HT1080 (cell line): Measurements from ENCODE around the gene S100A16. TPM values are rescaled to one million over a fixed set of nuclear protein-coding genes. Genes with fewer than 3 reads are reported as not detected.
"Not testable (repeated sequence)": the region's sequence is repeated elsewhere in the genome, so short reads cannot be mapped to it uniquely, and the experiment has no call there.

Experiments used
- DNase-seq: peaks from one replicate; pipeline ENCODE4 v3.0.0-alpha.2; 2015; ENCODE audit warnings: low read depth
- total RNA-seq: library from RNA; depleted of rRNA; stranded (reverse); fragments of >200 nt; shearing (Covaris generic); gene quantifications from 2 replicates; pipeline ENCODE4 v1.2.3, GENCODE V29; 2014

Gene S100A16
- total RNA-seq, 1 experiment from 2014 or later, result 1,038 TPM

DNA sequence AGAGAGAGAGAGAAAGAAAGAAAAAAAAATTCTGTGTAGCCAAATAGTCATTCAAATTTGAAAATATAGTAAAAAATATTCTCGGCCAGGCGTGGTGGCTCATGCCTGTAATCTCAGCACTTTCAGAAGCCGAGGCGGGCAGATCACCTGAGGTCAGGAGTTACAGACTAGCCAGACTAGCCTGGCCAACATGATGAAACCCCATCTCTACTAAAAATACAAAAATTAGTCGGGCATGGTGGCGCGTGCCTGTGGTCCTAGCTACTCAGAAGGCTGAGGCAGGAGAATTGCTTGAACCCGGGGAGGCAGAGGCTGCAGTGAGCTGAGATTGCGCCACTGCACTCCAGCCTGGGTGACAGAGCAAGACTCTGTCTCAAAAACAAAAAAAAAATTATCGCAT is 24.9 kb downstream of the S100A16 start:
- DNase-seq, result not testable (repeated sequence)

DNA sequence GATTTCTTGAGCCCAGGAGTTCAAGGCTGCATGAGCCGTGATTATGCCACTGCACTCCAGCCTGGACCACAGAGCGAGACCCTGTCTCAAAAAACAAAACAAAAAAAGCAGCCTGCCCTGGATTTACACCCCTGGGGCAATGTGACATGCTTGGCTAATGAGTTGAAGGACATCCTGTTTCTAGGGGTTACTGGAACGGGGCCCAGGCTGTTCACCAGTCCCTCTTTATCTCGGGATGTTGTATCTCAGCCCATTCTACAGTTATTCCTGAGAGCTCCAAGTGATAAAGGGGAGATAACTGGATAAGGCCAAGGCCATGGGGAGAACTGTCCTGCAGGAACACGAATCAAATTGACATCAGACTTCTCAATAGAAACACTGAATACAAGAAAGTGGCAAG is 25.6 kb downstream of the S100A16 start:
- no peak for DNase-seq

DNA sequence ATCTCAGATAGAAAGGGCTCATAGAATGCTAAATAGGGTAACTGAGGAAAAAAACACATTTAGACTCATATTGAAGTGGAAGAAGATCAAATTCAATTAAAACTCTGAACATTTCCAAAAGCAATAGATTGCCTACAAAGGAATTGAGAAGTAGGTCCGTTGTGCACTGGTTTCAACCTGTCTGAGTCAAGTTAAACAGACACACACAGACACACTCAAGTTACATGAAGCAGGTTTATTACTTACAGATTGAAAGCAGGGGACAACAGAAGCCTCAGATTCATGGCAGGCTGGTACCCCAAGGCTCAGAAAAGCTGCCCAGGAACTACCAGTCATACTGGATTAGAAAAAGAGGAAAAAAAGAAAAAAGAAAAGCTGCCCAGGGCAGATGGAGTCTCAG is 26.6 kb downstream of the S100A16 start:
- no peak for DNase-seq

DNA sequence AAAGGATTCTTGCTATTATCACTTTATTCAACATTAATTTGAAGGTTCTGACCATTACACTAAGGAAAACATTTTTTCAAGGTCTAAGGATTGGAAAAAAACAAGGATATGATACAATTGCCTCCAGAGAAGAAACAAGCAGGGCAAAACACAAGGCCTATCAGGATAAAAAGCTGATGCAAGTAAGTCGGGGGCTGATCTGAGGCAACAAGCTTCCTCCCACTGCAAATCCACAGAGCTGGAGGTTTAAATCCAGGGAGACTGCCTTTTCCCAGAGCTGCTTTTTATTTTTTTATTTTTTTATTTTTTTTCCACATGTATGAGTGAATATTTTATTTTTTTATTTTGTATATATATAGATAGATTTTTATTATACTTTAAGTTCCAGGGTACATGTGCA is 27.9 kb downstream of the S100A16 start:
- DNase-seq, result no peak

DNA sequence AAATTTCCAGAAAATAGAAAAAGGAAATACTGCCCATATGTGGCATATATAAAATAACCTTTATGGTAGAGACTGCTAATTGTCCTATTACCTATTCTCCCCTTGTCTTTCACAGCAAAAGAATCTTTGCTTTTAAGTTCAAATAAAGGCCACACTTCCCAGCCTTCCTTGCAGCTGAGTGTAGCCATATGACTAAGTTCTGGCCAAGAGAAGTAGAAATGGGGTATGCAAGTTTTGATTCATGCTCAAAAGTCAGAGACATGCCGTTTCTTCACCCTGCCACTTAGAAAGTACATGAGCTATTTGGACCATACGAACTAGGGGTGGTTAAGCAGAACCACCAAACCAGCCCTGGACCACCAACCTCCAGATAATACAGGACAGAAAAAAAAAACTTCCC is 29.0 kb downstream of the S100A16 start:
- no peak for DNase-seq

DNA sequence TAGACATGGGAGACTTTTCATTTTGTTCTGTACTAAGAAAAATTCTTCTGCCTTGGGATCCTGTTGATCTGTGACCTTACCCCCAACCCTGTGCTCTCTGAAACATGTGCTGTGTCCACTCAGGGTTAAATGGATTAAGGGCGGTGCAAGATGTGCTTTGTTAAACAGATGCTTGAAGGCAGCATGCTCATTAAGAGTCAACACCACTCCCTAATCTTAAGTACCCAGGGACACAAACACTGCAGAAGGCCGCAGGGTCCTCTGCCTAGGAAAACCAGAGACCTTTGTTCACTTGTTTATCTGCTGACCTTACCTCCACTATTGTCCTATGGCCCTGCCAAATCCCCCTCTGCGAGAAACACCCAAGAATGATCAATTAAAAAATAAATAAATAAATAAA is 29.4 kb downstream of the S100A16 start:
- DNase-seq, result not testable (repeated sequence)

DNA sequence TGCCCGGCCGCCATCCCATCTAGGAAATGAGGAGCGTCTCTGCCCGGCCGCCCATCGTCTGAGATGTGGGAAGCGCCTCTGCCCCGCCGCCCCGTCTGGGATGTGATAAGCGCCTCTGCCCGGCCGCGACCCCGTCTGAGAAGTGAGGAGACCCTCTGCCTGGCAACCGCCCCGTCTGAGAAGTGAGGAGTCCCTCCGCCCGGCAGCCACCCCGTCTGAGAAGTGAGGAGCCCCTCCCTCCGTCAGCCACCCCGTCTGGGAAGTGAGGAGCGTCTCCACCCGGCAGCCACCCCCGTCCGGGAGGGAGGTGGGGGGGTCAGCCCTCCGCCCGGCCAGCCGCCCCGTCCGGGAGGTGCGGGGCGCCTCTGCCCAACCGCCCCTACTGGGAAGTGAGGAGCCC is 30.1 kb downstream of the S100A16 start:
- not testable (repeated sequence) for DNase-seq

DNA sequence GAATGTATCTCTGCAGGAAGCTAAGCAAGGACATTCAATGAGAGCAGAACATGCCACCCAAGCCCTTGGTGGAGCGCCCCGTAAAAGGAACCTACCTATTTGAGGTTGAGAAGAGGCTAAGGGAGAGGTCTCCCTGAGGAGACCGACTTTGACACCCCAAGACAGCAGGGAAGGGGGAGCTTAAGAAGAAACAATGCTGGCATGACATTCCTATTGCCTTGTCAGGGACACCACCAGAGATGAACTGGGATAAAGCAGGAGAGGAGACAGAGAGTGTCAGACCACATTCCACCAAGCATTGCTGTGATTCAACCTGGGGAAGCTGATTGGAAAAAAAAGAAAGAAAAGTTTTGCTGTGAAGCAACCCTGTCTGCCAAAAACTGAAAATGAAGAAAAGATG is 34.0 kb downstream of the S100A16 start:
- no peak for DNase-seq

DNA sequence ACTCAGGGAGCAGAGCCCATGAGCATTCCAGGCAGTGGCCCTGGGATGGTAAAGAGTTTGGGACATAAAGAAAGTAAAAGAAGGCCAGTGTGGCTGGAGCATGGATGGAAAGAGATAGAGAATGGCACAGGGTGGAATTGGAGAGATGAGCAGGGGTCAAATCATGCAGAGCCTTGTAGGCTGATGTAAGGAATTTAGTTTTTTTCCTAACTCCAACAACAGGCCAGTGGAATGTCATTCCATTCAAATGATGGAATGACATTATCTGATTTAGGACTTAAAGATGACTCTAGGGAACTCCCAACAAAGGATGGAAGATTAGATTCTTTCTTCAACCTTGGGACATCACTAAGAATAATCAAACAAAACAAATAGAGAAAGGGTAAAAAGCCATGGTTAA is 34.4 kb downstream of the S100A16 start:
- DNase-seq, result no peak

DNA sequence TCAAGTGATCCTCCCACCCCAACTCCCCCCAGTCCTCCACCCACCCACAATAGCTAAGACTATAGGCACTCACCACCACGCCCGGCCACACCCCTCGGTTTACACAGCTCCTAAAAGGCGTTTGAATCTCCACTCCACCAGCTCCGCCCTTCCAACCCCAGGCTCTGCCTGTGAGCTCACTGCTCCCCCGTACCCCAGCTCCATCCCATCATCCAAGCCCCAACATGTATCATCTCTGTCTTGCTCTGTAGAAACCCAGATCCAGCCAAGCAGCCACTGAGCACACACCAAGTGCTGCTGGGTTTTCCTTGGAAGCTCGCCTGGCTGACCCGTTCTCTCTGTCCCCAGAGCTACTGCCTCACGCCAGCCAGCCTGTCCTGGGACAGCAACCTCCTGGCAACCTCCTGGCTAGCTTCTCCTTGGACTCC is 35.3 kb downstream of the S100A16 start:
- no peak for DNase-seq

DNA sequence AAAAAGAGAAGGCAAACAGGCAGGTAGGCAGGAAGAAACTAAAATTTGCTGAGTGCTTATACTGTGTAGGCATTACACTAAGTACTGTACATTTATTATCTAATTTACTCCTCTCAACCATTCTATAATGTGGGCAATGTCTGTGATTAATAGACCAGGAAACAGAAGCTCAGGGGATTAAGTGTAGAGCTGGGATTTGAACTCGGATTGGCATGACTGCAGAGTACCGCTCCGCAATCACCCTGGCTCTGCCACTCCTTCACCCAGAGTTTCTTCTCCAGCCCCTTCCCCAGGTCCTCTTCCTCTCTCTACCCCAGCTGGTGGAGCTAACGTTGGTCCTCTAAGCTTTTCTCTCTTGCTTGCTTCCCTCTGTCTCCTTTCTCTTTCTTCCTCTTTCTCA is 35.8 kb downstream of the S100A16 start:
- no peak for DNase-seq

DNA sequence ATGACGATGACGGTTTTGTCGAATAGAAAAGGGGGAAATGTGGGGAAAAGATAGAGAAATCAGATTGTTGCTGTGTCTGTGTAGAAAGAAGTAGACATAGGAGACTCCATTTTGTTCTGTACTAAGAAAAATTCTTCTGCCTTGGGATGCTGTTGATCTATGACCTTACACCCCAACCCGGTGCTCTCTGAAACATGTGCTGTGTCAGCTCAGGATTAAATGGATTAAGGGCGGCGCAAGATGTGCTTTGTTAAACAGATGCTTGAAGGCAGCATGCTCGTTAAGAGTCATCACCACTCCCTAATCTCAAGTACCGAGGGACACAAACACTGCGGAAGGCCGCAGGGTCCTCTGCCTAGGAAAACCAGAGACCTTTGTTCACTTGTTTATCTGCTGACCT is 37.4 kb downstream of the S100A16 start:
- not testable (repeated sequence) for DNase-seq

DNA sequence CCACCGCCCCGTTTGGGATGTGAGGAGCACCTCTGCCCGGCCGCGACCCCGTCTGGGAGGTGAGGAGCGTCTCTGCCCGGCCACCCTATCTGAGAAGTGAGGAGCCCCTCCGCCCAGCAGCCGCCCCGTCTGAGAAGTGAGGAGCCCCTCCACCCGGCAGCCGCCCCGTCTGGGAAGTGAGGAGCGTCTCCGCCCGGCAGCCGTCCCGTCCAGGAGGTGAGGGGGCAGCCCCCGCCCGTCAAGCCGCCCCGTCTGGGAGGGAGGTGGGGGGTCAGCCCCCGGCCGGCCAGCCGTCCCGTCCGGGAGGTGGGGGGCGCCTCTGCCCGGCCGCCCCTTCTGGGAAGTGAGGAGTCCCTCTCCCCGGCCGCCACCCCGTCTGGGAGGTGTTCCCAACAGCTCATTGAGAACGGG is 37.9 kb downstream of the S100A16 start:
- DNase-seq, result not testable (repeated sequence)

DNA sequence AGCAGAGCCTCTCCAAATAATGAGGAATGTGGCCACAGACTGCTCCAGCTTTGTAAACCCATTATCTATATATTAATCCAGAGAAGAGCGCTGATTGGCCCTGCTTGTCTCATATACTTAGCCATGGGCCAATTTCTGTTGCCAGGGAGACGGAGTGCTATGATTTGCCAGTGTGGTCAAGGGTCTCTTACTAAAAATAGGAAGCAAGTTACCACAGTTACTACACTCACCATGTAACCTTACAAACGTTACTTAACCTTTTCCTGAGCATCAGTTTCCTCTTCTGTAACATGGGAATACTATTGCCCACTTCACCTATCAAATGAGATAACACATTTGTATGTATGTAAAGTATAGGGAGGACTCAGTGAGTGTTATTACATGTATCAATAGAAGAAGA is 39.6 kb downstream of the S100A16 start:
- no peak for DNase-seq

DNA sequence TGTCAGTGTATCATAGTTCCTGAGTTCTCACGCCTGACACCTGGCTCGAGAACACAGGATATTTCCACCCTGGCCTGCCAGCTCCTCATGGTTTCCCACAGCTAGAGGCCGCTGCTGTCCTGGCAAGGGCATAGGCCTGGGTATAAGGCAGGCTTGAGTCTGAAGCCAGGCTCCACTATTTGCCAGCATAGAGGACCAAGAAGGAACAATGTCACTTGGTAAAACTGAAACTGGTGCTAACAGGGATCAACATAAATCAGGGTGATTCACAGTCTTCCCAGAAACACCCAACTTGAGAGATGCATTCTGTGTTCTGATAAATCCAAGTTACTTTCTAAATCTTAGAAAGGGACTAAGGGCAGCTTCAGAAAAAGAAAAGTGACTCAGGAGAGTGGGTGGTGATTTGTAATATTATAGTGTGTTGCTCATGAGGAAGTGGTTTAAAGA is 40.3 kb downstream of the S100A16 start:
- peak; percentile 87 for DNase-seq

DNA sequence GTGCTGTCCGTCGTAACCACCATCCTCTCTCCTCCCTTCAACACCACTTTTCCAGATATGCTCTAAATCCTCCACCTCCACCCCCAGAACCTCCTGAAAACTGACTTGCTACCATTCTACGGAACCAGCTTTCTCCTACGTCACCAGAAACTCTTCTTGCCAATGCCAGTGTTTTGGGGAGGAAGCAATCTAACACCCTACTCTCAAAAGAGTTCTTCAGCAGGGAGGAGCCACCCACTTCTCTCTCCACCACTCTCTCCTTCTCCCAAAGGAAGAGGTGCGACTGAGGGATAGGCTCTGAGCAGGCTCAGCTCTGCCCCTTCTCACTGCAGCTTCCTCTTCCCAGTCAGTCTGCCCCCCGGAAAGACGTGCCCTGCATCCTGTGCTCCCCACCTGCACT is 41.2 kb downstream of the S100A16 start:
- DNase-seq, result no peak

DNA sequence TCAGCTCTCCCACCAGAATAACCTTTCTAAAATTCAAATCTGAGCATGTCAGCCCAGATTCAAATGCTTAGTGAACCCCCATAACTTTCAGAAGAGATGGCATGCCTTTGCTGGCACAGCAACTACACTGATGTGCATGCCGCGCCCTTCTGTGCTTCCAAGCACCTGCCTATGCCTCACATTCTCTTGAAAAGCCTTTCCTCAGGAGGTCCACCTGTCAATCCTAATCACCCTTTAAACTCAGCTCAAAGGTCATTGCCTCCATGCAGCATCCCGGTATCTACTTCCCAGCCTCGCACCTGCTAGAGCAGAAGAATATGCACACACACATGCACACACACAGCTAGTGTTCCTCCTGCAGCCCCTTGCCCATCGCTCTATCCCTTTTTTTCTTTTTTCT is 42.1 kb downstream of the S100A16 start:
- no peak for DNase-seq

DNA sequence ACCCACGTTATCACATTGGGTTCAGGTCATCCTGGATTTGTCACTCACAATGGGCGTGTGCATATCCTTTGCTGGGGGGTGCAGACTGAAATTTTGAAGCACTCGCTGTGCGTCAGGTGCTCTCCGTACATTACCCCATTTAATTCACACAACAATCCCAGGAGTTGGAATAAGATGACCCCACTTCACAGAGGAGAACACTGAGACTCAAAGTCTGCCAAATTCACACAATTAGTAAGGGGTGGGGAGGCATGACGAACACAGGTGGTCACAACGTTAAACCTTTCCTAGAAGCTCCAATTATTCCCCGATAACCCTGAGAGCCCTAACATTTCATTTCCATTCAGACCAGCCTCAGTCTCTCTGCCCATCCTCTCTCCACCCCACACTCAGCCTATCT is 43.5 kb downstream of the S100A16 start:
- DNase-seq, result no peak

DNA sequence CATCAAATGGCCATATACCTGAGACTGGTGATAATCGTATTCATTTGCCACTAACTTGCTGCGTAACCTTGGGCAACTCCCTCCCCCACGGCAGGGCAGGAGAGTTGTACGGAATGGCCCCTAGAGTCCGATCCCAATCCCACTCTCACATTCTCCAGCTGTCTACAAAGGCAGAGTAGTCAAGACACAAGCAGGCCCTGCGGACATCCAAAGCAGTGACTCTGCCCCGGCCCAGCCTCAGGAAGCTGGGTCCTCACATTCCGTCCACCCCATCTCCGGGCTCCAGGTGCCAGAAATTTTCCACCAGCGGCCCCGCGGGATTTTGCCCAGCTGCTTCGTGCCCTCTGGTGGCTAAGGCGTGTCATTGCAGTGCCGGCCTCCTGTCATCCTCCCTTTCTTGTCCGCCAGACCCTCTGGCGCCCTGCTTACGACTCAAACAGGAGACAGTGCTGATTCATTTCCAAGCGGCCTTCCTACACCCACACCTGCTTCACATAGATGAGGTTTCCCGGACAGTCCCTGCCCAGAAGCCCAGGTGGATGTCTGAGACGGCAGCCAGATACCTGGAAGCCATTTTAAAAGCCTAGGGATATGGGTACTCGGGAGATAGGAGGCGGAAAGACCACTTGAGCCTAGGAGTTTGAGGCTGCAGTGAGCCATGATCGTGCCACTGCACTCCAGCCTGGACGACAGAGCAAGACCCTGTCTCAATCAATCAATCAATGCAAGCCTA is 44.4 kb downstream of the S100A16 start:
- DNase-seq, result peak; percentile 96

DNA sequence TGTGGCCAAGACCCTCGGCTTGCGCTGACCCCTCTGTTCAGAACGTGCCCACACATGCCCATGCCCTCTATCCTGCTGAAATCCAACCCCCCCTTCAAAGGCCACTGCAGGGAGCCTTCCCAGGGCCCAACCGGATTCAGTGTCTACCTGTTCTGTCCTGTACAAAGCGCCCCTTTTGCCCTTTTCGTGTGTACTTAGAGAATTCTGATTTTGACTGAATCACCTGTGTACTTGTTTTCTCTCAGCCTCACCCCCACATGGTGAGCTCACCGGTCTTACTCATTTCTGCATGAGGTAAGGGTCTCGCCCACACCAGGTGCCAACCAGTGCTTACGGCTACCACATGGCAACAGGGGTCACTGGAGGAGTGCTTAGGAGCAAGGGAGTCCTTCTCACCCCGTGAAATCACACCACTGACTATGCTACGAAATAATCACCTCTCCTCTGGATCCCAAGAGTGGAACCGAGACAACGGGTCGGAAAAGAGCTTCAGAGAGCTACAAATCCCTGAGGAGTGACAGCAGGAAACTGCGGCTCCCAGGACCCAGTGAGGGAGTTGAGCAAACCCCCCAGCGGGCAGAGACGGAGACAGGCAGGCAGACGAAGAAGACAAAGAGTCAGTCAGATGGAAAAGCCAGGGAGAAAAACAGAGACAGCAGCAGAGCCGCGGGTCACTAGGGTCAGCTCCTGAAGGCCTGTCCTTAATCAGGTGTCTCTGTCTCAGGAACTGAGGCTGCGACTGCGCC is 45.1 kb downstream of the S100A16 start:
- peak; percentile 75 for DNase-seq

DNA sequence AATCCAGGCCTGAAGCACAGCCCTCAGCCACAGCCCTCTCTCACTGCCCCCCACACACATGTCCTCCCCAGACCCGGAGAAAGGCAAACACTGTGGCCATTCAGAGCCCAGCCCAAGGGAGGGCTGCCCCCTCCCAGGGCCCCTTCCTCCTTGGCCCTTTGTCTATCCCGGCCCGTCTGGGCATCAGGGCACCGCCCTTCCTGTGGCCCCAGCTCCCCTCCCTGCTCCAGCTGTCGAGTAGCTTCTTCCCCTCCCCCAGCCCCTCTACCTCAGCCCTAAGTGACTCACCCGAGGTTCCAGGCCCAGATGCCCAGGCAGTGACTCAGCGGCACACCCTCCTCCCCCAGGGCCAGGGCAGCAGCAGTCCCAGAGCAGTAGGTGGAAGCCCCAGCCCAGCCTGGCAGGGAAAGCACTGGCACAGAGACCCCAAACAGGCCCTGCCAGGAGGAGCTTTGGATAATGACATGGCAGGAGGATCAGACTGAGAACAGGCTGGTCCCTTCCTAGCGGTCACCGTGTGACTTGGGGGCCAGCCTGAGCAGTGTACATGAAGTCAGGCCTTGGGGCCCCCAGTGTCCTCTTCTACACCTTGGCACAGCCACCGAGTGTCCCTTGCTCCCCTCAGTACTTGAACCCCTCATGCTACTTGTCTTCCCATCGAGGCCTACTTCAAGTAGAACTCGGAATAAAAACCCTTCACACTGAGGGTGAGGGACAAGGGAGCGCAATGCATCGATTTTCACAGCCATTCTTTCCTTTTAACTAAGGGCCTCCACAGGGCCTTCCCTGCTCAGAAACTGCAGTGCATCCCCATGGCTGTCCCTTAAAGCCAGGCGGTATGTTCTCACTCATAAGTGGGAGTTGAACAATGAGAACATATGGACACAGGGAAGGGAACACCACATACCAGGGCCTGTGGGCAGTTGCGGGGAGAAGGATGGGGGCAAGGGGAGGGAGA is 46.2 kb downstream of the S100A16 start:
- DNase-seq, result peak; percentile 99
